ENCODE data around the gene CYSRT1. TPM values are rescaled to one million over a fixed set of nuclear protein-coding genes. Genes with fewer than 3 reads are reported as not detected.

CYSRT1 gene
- total RNA-seq, 1 experiment from 2014 or later: 1.0 TPM

DNA sequence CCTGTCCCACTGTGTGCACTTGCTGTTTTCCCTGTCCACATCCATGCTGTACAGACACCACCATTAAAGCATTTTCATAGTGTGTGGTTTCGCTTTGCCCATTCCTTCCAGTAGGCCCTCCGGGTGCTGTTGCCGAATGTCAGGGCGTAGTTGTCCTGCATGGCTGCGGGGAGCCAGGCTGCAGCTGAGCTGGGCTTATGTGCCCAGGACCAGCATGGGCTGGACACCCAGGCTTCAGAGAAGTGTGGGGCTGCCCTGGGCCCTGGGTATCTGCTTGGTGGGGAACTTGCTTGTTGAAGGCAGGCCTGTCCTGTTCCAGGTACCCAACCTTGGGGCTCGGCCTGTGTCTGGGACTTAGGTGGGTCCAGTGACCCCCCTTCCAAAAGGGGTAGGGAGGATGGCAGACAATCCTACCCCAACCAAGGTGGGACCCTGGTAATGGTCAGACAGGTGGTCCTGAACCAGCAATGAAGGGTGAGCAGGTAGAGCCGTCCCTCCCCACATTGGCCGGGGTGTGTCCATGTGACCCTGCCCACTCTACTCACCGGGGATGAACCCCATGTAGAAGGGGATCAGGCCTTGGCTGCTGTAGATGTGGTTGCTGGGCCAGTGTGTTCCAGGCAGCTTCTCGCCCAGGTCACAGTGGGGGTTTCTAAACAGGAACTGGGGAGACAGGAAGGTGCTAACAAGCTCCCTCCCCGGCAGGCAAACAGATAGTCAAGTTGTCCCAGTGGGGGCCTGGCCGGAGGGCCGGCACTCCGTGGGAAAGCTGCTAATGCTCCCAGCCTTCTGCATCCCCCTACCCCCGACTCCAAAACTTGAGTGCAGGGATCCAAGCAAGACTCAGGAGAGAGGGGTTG lies 18.9 kb downstream of the CYSRT1 start:
- H3K79me1 ChIP-seq (ENCODE audit: insufficient read depth, low read depth, low read length, poor library complexity, severe bottlenecking): no peaks in the 10 kb centered on the region

More for the DNA sequence above, 18.9 kb downstream of the CYSRT1 start:
- no peak overlapping the region for H3K4ac ChIP-seq (ENCODE audit: low read depth, low read length)
- peaks cover 21 to 30% of the 10 kb centered on the region in 2 experiments for H3K4me1 Mint-ChIP-seq
- H2BK20ac ChIP-seq (ENCODE audit: low read depth, low read length, poor library complexity, severe bottlenecking): no peak overlapping the region
- no peaks in the 10 kb centered on the region; the same call in 1 of the 2 replicates for H3K4me1 ChIP-seq (ENCODE audit: insufficient read depth, low read length)
- H2BK120ac ChIP-seq (ENCODE audit: low read depth, low read length, poor library complexity, severe bottlenecking): no peak overlapping the region
- H3K23ac ChIP-seq (ENCODE audit: insufficient read length, low read depth, low read length): no peak overlapping the region
- H3K4me3 Mint-ChIP-seq: peak overlapping the region; percentile 77 to 86; a peak in 4 of 5 replicates
- H3K9ac ChIP-seq (ENCODE audit: extremely low read depth, insufficient read length, low read length): no peak overlapping the region
- no peak overlapping the region for H3K56ac ChIP-seq (ENCODE audit: insufficient read length, low read depth, low read length)
- DNase-seq: no peak
- no peak overlapping the region for H3T11ph ChIP-seq (ENCODE audit: low read length)
- H4K8ac ChIP-seq (replicated peaks; ENCODE audit: insufficient read length, low read depth, low read length): no peak overlapping the region
- H4K20me1 ChIP-seq (ENCODE audit: control insufficient read depth, insufficient read depth, insufficient read length): peaks cover 3% of the 10 kb centered on the region
- H2AFZ ChIP-seq (ENCODE audit: low read length): no peak overlapping the region
- H4K5ac ChIP-seq (ENCODE audit: insufficient read length, low read depth, low read length): no peak overlapping the region
- H4K91ac ChIP-seq (ENCODE audit: insufficient read length, low read depth, low read length): no peak overlapping the region
- peak overlapping the region; percentile 39 to 80 (median 79); a peak in 5 of 7 replicates for H3K27ac Mint-ChIP-seq
- peaks cover 26% of the 10 kb centered on the region for H3K27me3 Mint-ChIP-seq (ENCODE audit: low read depth)
- no peaks in the 10 kb centered on the region; a peak in 2 of 5 replicates for H3K9me3 Mint-ChIP-seq
- no peak overlapping the region for H2AK5ac ChIP-seq (ENCODE audit: insufficient read length, low read length)
- H3K4me2 ChIP-seq (ENCODE audit: insufficient read depth, insufficient read length, low read length): no peak overlapping the region
- no peaks in the 10 kb centered on the region for H3K9me3 ChIP-seq (ENCODE audit: control insufficient read depth, low read depth, low read length)
- H2BK12ac ChIP-seq (ENCODE audit: insufficient read length, low read depth, low read length): no peak overlapping the region
- no CpG with 5 or more reads among the region's 15 CpGs for WGBS (ENCODE audit: extremely low coverage, insufficient read length, low lambda C conversion rate)
- H2BK15ac ChIP-seq (ENCODE audit: low read depth, low read length): no peak overlapping the region
- H3K27ac ChIP-seq (ENCODE audit: insufficient read length, low read depth, low read length): no peak overlapping the region
- H2BK5ac ChIP-seq (ENCODE audit: insufficient read length, low read length): no peak overlapping the region
- peaks cover 19 to 26% (median 23%) of the 10 kb centered on the region in 3 experiments for H3K36me3 Mint-ChIP-seq (ENCODE audit: insufficient read depth in 1 of 3, low read depth in 3 of 3)
- H3K14ac ChIP-seq (ENCODE audit: insufficient read depth, low read length): no peak overlapping the region
- TF ChIP-seq, protein P1, sequence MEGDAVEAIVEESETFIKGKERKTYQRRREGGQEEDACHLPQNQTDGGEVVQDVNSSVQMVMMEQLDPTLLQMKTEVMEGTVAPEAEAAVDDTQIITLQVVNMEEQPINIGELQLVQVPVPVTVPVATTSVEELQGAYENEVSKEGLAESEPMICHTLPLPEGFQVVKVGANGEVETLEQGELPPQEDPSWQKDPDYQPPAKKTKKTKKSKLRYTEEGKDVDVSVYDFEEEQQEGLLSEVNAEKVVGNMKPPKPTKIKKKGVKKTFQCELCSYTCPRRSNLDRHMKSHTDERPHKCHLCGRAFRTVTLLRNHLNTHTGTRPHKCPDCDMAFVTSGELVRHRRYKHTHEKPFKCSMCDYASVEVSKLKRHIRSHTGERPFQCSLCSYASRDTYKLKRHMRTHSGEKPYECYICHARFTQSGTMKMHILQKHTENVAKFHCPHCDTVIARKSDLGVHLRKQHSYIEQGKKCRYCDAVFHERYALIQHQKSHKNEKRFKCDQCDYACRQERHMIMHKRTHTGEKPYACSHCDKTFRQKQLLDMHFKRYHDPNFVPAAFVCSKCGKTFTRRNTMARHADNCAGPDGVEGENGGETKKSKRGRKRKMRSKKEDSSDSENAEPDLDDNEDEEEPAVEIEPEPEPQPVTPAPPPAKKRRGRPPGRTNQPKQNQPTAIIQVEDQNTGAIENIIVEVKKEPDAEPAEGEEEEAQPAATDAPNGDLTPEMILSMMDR (conservative IDR thresholded peaks at IDR 0.05): no peak
- peaks cover 12% of the 10 kb centered on the region for H3K23me2 ChIP-seq (ENCODE audit: insufficient read length, low read depth, low read length, poor library complexity, severe bottlenecking)
- no peaks in the 10 kb centered on the region for H3K27me3 ChIP-seq (ENCODE audit: insufficient read depth, low read length)
- no peak overlapping the region for H3K18ac ChIP-seq (ENCODE audit: insufficient read length, low read depth, low read length)
- no peaks in the 10 kb centered on the region for H3K79me2 ChIP-seq (ENCODE audit: insufficient read depth, low read length)

Data from H9 (cell line).